Type B pancreatic cell (in vitro differentiated cells): Measurements from ENCODE around the gene IZUMO2. TPM values are rescaled to one million over a fixed set of nuclear protein-coding genes. Genes with fewer than 3 reads are reported as not detected.

Experiments
- DNase-seq: peaks from one replicate; pipeline ENCODE4 v3.0.0; 2021; ENCODE audit warnings: mixed read lengths; ENCODE audit not compliant: unreplicated experiment; ENCODE audit errors: extremely low spot score
- H3K27ac Mint-ChIP-seq: 2 replicates; pipeline ENCODE4 v1.8.0; 2021; ENCODE audit warnings: mild to moderate bottlenecking, mixed read lengths
- H3K27me3 Mint-ChIP-seq: 2 replicates; pipeline ENCODE4 v1.8.0; 2021; ENCODE audit warnings: mixed read lengths
- H3K36me3 Mint-ChIP-seq: 2 replicates; pipeline ENCODE4 v1.8.0; 2021; ENCODE audit warnings: mixed read lengths
- H3K4me1 Mint-ChIP-seq: one replicate; pipeline ENCODE4 v1.8.0; 2021; ENCODE audit warnings: mixed read lengths; ENCODE audit not compliant: unreplicated experiment
- H3K4me3 Mint-ChIP-seq: 2 replicates; pipeline ENCODE4 v1.8.0; 2021; ENCODE audit warnings: mild to moderate bottlenecking, mixed read lengths
- H3K9me3 Mint-ChIP-seq: 2 replicates; pipeline ENCODE4 v1.8.0; 2021; ENCODE audit warnings: mixed read lengths
- total RNA-seq: library from RNA; stranded (reverse); gene quantifications from 2 replicates; pipeline ENCODE4 v1.2.1, GENCODE V29; 2021; ENCODE audit warnings: low replicate concordance
- TF ChIP-seq, protein P1 (sequence below): fragments of 200-600 bp; sonication (generic); conservative IDR thresholded peaks from 2 replicates; pipeline ENCODE4 v1.5.0; 2021; ENCODE audit warnings: antibody characterized with exemption, mild to moderate bottlenecking

The IZUMO2 gene
- total RNA-seq, 1 donor from 2014 or later: not detected

DNA sequence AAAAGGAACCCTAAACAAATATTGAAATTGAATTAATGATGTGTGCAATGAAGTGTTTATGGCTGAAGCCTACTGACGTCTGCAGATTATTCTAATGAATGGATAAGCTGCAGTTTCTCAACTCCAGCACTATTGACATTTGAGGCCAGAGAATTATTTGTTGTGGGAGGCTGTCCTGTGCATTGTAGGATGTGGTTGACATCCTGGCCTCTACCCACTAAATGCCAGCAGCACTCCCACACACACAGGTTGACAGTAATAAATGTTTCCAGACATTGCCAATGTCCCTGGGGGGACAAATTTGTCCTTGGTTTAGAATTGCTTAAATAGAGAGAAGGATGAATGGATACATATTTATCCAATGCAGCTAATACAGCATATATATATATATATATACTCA is 21.1 kb upstream of the IZUMO2 start:
- TF ChIP-seq, protein P1, sequence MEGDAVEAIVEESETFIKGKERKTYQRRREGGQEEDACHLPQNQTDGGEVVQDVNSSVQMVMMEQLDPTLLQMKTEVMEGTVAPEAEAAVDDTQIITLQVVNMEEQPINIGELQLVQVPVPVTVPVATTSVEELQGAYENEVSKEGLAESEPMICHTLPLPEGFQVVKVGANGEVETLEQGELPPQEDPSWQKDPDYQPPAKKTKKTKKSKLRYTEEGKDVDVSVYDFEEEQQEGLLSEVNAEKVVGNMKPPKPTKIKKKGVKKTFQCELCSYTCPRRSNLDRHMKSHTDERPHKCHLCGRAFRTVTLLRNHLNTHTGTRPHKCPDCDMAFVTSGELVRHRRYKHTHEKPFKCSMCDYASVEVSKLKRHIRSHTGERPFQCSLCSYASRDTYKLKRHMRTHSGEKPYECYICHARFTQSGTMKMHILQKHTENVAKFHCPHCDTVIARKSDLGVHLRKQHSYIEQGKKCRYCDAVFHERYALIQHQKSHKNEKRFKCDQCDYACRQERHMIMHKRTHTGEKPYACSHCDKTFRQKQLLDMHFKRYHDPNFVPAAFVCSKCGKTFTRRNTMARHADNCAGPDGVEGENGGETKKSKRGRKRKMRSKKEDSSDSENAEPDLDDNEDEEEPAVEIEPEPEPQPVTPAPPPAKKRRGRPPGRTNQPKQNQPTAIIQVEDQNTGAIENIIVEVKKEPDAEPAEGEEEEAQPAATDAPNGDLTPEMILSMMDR: no peak
- Mint-ChIP-seq H3K27me3 (peaks cover 1% of the 10 kb centered on the region), H3K4me1 (peaks cover 3% of the 10 kb centered on the region), H3K9me3 (no peaks in the 10 kb centered on the region), H3K27ac (peak overlapping the region; percentile 56), H3K36me3 (no peaks in the 10 kb centered on the region), H3K4me3 (no peak overlapping the region)
- no peak for DNase-seq

DNA sequence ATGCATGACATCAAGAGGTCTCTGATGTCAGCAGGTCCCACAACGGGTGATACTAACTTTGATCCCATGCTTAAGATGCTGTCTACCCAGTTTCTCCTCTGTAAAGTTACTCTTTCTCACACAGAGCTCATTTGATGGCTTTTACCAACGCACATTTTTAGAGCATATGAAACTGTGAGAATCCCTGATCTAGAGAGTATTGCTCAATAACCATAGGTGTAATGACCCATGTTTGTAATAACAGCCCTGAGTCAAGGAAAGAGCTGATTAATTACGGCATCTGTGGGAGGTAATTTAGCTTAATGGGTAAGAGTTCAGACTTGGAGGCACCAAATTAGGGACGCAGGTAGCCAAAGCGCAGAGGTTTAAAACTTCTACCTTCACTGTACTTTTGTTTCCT is 18.0 kb upstream of the IZUMO2 start:
- Mint-ChIP-seq H3K27ac (no peak overlapping the region), H3K27me3 (no peaks in the 10 kb centered on the region), H3K4me3 (no peak overlapping the region), H3K36me3 (no peaks in the 10 kb centered on the region), H3K9me3 (peaks cover 4% of the 10 kb centered on the region), H3K4me1 (peaks cover 13% of the 10 kb centered on the region)
- TF ChIP-seq, protein P1: no peak
- no peak for DNase-seq

DNA sequence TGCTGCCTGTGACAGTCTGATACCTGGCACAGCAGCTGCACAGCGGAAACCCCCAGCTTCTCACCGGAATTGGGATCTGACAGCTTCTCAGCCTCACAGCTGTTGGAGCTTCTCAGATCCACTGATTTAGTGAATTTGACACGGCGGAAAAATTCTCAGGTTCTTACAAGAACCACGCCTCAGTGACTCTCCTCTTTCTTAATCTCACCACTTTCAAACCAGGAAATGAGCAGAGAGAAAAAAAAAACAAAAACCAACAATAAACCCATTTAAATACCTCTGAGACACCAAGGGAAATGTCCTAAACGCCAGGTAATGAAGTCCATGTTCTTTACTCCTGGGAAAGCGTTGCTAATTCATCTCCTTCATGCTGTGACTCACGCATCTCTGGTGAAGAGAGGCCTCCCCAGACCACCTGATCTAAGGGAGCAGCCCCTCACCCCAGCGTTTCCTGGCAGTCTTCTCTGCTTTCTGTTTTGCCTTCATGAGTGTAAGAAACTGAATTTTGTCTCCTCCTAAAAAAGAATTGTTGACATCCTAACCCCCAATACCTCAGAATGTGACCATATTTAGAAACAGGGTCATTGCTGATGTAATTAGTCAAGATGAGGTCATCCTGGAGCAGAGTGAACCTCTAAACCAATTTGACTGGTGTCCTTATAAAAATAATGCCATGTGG is 15.9 kb upstream of the IZUMO2 start:
- Mint-ChIP-seq H3K9me3 (peaks cover 4% of the 10 kb centered on the region), H3K27me3 (no peaks in the 10 kb centered on the region), H3K27ac (peak overlapping the region; percentile 93), H3K36me3 (no peaks in the 10 kb centered on the region), H3K4me3 (peak overlapping the region; percentile 10), H3K4me1 (peaks cover 13% of the 10 kb centered on the region)
- no peak for DNase-seq
- TF ChIP-seq, protein P1: no peak

DNA sequence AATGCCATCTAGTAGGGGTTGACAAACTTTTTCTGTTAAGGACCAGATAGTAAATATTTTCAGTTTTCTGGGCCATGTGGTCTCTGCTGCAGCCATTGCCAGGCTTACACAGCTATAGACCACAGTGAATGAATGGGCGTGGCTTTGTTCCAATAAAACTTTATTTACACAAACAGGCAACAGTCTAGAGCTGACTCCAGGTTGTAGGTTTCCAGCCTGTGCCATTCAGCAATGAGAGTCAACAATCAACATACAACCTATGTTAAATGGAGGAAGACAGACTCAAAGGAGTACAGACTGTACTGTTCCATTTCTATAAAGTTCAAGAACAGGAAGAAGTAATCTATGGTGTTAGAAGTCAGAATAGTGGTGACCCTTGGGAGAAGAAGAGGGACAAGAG is 15.2 kb upstream of the IZUMO2 start:
- TF ChIP-seq, protein P1: no peak
- H3K27me3 Mint-ChIP-seq: no peaks in the 10 kb centered on the region
- H3K4me3 Mint-ChIP-seq: peak overlapping the region; percentile 10
- DNase-seq: no peak
- H3K27ac Mint-ChIP-seq: peak overlapping the region; percentile 93
- no peaks in the 10 kb centered on the region for H3K36me3 Mint-ChIP-seq
- H3K4me1 Mint-ChIP-seq: peaks cover 13% of the 10 kb centered on the region
- peaks cover 4% of the 10 kb centered on the region for H3K9me3 Mint-ChIP-seq

DNA sequence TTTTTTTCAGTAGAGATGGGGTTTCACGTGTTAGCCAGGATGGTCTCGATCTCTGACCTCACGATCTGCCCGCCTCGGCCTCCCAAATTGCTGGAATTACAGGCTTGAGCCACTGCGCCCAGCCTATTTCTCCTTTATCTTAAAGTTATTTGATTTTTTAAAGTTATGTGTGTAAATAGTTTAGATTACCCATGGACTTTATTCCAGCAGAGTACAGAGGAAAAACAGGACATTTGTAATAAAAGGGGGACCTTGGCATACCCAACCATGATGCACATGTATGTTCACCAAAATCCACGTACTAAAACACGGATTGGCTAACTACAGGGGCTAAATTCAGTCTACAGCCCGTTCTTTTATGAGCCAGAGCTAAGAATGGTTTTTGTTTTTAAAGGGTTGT is 13.7 kb upstream of the IZUMO2 start:
- H3K9me3 Mint-ChIP-seq: peaks cover 4% of the 10 kb centered on the region
- no peak for DNase-seq
- H3K4me1 Mint-ChIP-seq: peaks cover 13% of the 10 kb centered on the region
- H3K27ac Mint-ChIP-seq: no peak overlapping the region
- no peaks in the 10 kb centered on the region for H3K36me3 Mint-ChIP-seq
- TF ChIP-seq, protein P1: no peak
- H3K27me3 Mint-ChIP-seq: no peaks in the 10 kb centered on the region
- H3K4me3 Mint-ChIP-seq: no peak overlapping the region
